NB4 (cell line): ENCODE results near the gene PTMA.

Experiments
- MAX ChIP-seq: IDR thresholded peaks from 2 replicates; pipeline ENCODE4 v1.6.1; 2011; ENCODE audit warnings: low read depth, low read length
- MYC ChIP-seq: IDR thresholded peaks from 2 replicates; pipeline ENCODE4 v1.6.1; 2011; ENCODE audit warnings: low read depth, low read length
- POLR2A ChIP-seq: IDR thresholded peaks from 2 replicates; pipeline ENCODE4 v1.6.1; 2011; ENCODE audit warnings: mild to moderate bottlenecking; ENCODE audit not compliant: insufficient read length; ENCODE audit errors: extremely low read depth
- TF ChIP-seq, protein P1 (sequence below): IDR thresholded peaks from one replicate; pipeline ENCODE4 v1.5.1; 2012; ENCODE audit warnings: low read depth, low read length

GRCh38 chr2:231682603-231683291 lies 25.6 kb upstream of the PTMA start:
- TF ChIP-seq, protein P1, sequence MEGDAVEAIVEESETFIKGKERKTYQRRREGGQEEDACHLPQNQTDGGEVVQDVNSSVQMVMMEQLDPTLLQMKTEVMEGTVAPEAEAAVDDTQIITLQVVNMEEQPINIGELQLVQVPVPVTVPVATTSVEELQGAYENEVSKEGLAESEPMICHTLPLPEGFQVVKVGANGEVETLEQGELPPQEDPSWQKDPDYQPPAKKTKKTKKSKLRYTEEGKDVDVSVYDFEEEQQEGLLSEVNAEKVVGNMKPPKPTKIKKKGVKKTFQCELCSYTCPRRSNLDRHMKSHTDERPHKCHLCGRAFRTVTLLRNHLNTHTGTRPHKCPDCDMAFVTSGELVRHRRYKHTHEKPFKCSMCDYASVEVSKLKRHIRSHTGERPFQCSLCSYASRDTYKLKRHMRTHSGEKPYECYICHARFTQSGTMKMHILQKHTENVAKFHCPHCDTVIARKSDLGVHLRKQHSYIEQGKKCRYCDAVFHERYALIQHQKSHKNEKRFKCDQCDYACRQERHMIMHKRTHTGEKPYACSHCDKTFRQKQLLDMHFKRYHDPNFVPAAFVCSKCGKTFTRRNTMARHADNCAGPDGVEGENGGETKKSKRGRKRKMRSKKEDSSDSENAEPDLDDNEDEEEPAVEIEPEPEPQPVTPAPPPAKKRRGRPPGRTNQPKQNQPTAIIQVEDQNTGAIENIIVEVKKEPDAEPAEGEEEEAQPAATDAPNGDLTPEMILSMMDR = no peak
- TF ChIP-seq POLR2A = no peak
- no peak for TF ChIP-seq MYC
- no peak for TF ChIP-seq MAX
